Esophagus muscularis mucosa (tissue), 4 donors: ENCODE measurements around the gene MAP3K6. TPM values are rescaled to one million over a fixed set of nuclear protein-coding genes. Genes with fewer than 3 reads are reported as not detected.

ENCODE experiments used
- DNase-seq: peaks from one replicate; pipeline ENCODE4 v3.0.0-alpha.2; 2017; ENCODE audit errors: extremely low spot score
- H3K27ac ChIP-seq, 4 donors: fragments of 200-600 bp; sonication (generic); replicated peaks in 1 of 4; 1 replicate in 3 of 4; 2 replicates in 1 of 4; pipeline ENCODE4 v1.5.1; 2016 to 2019; ENCODE audit warnings: mild to moderate bottlenecking in 1 of 4
- H3K27me3 ChIP-seq, 4 donors: fragments of 200-600 bp; sonication (generic); one replicate each; pipeline versions ENCODE4 v1.5.1 to v1.6.0; 2016 to 2019
- H3K36me3 ChIP-seq, 4 donors: fragments of 200-600 bp; sonication (generic); one replicate each; pipeline ENCODE4 v1.5.1; 2016 to 2019
- H3K4me1 ChIP-seq, 4 donors: fragments of 200-600 bp; sonication (generic); one replicate each; pipeline ENCODE4 v1.5.1; 2016 to 2019
- H3K4me3 ChIP-seq, 4 donors: fragments of 200-600 bp; sonication (generic); 1 replicate in 2 of 4; 2 replicates in 2 of 4; pipeline ENCODE4 v1.5.1; 2016 to 2019; ENCODE audit warnings: mild to moderate bottlenecking in 4 of 4, moderate library complexity in 1 of 4
- H3K9me3 ChIP-seq, 4 donors: fragments of 200-600 bp; sonication (generic); 1 replicate in 3 of 4; 2 replicates in 1 of 4; pipeline ENCODE4 v1.5.1; 2016 to 2019
- EP300 ChIP-seq: sonication (generic); formaldehyde crosslinking; IDR thresholded peaks from one replicate; pipeline ENCODE4 v1.6.1; 2017; ENCODE audit warnings: antibody characterized with exemption
- POLR2A ChIP-seq: fragments of 450-650 bp; IDR thresholded peaks from one replicate; pipeline ENCODE4 v1.6.1; 2017; ENCODE audit warnings: antibody characterized with exemption, moderate library complexity, mild to moderate bottlenecking, low read depth
- POLR2AphosphoS5 ChIP-seq, 2 donors: sonication (generic); formaldehyde crosslinking; IDR thresholded peaks; one replicate each; pipeline ENCODE4 v1.6.1; 2017; ENCODE audit warnings: antibody characterized with exemption in 2 of 2
- WGBS: methylation state at CpG from one replicate; pipeline ENCODE4 v1.1.5; 2018; 5-methylcytosine and 5-hydroxymethylcytosine counted together
- intact Hi-C: fragments of 100-400 bp; cut with DNase I; formaldehyde crosslinking; loops from one replicate; pipeline ENCODE4 v1.15.1; 2023
- small RNA-seq, 3 donors: library from RNA; depleted of rRNA; stranded (forward); fragments of <200 nt; gene quantifications; one replicate each; pipeline ENCODE3, GENCODE V24; 2016
- total RNA-seq, 4 donors: library from RNA; depleted of rRNA; stranded (reverse); fragments of >200 nt; gene quantifications; one replicate each; pipeline versions ENCODE4 v1.1.0 to v1.2.1, GENCODE V29; 2016
- TF ChIP-seq, protein P1 (sequence below), 3 experiments: fragments of 200-600 bp in 2 of 3; fragments of 450-650 bp in 1 of 3; sonication (generic) in 2 of 3; IDR thresholded peaks; one replicate each; pipeline ENCODE4 v1.5.1; 2017 to 2019; ENCODE audit warnings: antibody characterized with exemption in 3 of 3, mild to moderate bottlenecking in 2 of 3, moderate library complexity in 1 of 3

MAP3K6 gene
- total RNA-seq, 4 donors from 2014 or later, result 29.7 to 80.1 (median 55.4) TPM

DNA sequence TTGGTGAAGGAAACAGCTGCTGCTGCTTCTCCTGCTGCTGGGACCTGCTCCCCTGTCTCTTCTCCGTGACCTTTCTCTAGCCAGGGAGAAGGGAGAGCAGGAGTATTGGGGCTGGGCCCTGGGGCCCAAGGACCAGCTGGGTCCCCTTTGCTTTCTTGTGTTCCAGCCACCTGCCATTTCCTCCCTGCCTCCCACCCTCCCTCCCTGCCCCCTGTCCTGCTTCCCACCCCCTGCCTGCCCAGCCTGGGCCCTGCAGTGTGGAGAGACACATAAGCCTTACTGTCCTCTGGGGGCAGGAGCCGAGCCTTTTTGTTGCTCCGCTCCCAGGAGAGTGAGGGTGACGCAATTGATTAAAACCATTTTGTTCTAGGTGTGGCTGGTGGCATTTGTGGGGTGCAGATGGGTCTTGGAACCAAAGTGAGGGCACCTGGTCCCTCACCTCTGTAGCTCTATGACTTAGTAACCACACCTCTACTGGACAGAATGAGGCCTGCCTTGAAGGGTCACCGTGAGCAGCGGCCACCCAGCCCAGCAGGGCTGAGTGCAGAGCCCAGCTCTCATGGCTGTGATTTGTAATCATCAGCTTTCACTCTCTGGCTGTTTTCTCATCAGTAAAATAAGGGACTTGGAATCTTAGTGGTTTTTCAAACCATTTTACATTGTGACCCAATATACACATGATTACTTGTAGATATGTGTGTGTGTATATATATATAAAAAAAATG, 58.7 kb downstream of the MAP3K6 start:
- WGBS, result 88% methylated on average over 6 of the region's 6 CpGs
- Histone ChIP-seq H3K36me3 (peaks cover 23 to 66% (median 50%) of the 10 kb centered on the region in 4 donors), H3K9me3 (no peaks in the 10 kb centered on the region), H3K4me3 (no peak overlapping the region), H3K27me3 (no peaks in the 10 kb centered on the region), H3K27ac (no peak overlapping the region), H3K4me1 (no peaks in the 10 kb centered on the region)
- no peak for DNase-seq
- TF ChIP-seq, protein P1, sequence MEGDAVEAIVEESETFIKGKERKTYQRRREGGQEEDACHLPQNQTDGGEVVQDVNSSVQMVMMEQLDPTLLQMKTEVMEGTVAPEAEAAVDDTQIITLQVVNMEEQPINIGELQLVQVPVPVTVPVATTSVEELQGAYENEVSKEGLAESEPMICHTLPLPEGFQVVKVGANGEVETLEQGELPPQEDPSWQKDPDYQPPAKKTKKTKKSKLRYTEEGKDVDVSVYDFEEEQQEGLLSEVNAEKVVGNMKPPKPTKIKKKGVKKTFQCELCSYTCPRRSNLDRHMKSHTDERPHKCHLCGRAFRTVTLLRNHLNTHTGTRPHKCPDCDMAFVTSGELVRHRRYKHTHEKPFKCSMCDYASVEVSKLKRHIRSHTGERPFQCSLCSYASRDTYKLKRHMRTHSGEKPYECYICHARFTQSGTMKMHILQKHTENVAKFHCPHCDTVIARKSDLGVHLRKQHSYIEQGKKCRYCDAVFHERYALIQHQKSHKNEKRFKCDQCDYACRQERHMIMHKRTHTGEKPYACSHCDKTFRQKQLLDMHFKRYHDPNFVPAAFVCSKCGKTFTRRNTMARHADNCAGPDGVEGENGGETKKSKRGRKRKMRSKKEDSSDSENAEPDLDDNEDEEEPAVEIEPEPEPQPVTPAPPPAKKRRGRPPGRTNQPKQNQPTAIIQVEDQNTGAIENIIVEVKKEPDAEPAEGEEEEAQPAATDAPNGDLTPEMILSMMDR (IDR thresholded peaks at IDR 0.05), result no peak
- TF ChIP-seq POLR2AphosphoS5 (IDR thresholded peaks at IDR 0.05), result no peak
- intact Hi-C loops, result no loop called here

DNA sequence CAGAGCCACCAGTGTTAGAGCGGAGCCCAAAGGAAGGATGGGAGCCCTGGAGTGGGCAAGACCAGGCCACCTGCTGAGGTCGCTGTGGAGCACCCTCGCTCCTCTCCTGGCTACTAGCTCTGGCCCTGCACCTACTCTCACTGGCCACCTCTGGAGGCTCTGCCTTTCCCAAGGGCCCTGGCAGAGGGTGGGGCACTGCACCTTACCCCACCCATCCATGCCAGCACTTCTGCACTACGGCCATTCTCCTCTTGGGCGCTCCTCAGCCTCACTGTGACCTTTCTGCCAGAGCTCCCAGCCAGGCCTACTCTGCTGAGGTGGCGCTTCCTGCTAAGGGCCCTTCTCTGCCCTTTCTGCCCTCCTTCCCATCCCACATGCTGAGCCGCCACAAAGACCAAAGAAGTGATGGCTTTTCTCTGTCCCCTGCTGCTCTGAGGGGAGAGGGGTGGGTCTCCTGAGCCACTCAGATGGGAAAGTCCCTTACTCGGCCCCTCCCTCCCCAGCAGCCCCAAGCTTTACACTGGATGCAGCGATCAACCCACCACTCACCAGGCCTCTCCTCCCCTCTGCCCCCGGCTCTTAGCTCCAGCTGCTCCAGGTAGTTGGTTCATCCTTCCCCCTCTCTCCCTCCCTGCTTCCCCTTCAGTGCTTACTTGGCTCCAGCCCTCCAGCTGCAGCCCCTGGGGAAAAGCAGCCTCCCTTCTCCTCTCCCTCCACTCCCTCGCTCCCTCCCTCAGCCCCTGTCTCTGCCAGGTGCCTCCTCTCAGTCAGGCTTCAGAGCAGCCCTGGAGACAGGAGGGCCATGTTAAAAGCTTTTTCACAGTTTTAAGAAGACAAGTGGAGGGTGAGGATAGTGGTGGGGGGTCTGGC, 59.6 kb downstream of the MAP3K6 start:
- Histone ChIP-seq H3K27me3 (no peaks in the 10 kb centered on the region), H3K9me3 (no peaks in the 10 kb centered on the region), H3K27ac (no peak overlapping the region), H3K4me3 (no peak overlapping the region), H3K36me3 (peaks cover 23 to 75% (median 59%) of the 10 kb centered on the region in 4 donors), H3K4me1 (no peaks in the 10 kb centered on the region)
- TF ChIP-seq POLR2AphosphoS5 (IDR thresholded peaks at IDR 0.05) (no peak), POLR2A (no peak)
- TF ChIP-seq, protein P1 (IDR thresholded peaks at IDR 0.05), result no peak
- DNase-seq, result no peak
- intact Hi-C loops, result no loop called here
- 79% methylated on average over 11 of the region's 11 CpGs for WGBS

DNA sequence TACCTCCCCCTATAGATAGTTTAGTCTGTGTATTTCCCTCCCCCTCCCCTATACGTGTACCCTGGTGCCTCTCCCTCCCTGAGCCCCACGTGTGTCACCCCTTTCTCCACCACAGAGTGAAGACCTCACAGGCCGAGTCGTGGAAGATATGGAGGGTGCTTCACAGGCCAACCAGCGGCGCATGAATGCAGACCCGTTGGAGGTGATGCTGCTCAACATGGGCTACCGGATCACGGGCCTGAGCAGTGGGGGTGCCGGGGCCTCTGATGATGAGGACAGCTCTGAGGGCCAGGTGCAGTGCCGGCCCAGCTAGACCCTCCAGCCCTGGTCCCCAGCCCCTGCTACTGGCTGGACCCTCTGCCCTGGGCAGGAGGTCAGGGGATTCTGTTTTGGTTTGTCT, 60.7 kb downstream of the MAP3K6 start:
- H3K4me1 ChIP-seq, result peaks cover under 1 to 6% (median 4%) of the 10 kb centered on the region in 4 donors
- intact Hi-C loops, result no loop called here
- TF ChIP-seq, protein P1 (IDR thresholded peaks at IDR 0.05), result no peak
- no peak for TF ChIP-seq EP300
- TF ChIP-seq POLR2A, result no peak
- no peak for TF ChIP-seq POLR2AphosphoS5 (IDR thresholded peaks at IDR 0.05)
- DNase-seq, result no peak
- H3K9me3 ChIP-seq, result no peaks in the 10 kb centered on the region
- H3K4me3 ChIP-seq, result no peak overlapping the region
- no peaks in the 10 kb centered on the region for H3K27me3 ChIP-seq
- 83% methylated on average over 11 of the region's 11 CpGs for WGBS
- H3K27ac ChIP-seq, result no peak overlapping the region
- H3K36me3 ChIP-seq, result peaks cover 24 to 80% (median 65%) of the 10 kb centered on the region in 4 donors

Small RNA genes lying within 50 kb of the gene (small RNA-seq; reads per million reads assigned to genes)
- gene RNU6-48P, result 0 reads per million in 3 donors

Other genes with a start within 250 kb of the MAP3K6 start
- 10 to 100 TPM in 3 of 4 donors, 1 to 10 TPM in 1; 8.3 to 29.2 (median 11.4) TPM for gene SLC9A1, start 211.8 kb downstream of the MAP3K6 start, total RNA-seq
- gene WDTC1, start 132.3 kb downstream of the MAP3K6 start, total RNA-seq, result 10 to 100 TPM; 39.9 to 79.8 (median 62.0) TPM
- 10 to 100 TPM; 23.3 to 35.3 (median 31.8) TPM for gene TMEM222, start 44.8 kb downstream of the MAP3K6 start, total RNA-seq
- gene SYTL1, start 24.9 kb downstream of the MAP3K6 start, total RNA-seq, result 1 to 10 TPM in 2 of 4 donors, under 1 TPM in 2; 0.29 to 3.7 (median 1.5) TPM
- gene FCN3, start 7.9 kb upstream of the MAP3K6 start, total RNA-seq, result 10 to 100 TPM in 2 of 4 donors, 1 to 10 TPM in 2; 2.9 to 16.6 (median 10.5) TPM
- gene CD164L2, start 16.4 kb upstream of the MAP3K6 start, total RNA-seq, result not detected
- 1 to 10 TPM in 1 of 4 donors, under 1 TPM in 1, not detected in 2; 0.13 to 4.5 TPM for gene GPR3, start 25.7 kb upstream of the MAP3K6 start, total RNA-seq
- gene WASF2, start 123.2 kb upstream of the MAP3K6 start, total RNA-seq, result 100 to 1,000 TPM in 2 of 4 donors, 10 to 100 TPM in 2; 78.5 to 141 (median 101) TPM
- gene AHDC1, start 237.2 kb upstream of the MAP3K6 start, total RNA-seq, result 10 to 100 TPM; 14.7 to 54.3 (median 35.4) TPM